Mononuclear cell (primary cell): Measurements from ENCODE around the gene PRCP. TPM values are rescaled to one million over a fixed set of nuclear protein-coding genes. Genes with fewer than 3 reads are reported as not detected.
A peak's percentile ranks its signal among the peaks of the same experiment; 100 is the strongest.

Experiments
- H3K27me3 ChIP-seq: 2 replicates; pipeline ENCODE4 v1.6.0; 2011; ENCODE audit warnings: low read length, control low read depth; ENCODE audit not compliant: insufficient read depth
- H3K4me1 ChIP-seq: 2 replicates; pipeline ENCODE4 v1.5.1; 2011; ENCODE audit warnings: mild to moderate bottlenecking, low read length, control low read depth; ENCODE audit not compliant: insufficient read depth
- H3K4me3 ChIP-seq: 2 replicates; pipeline ENCODE4 v1.5.1; 2011; ENCODE audit warnings: mild to moderate bottlenecking, low read length, moderate library complexity
- H3K9me3 ChIP-seq: 2 replicates; pipeline ENCODE4 v1.5.1; 2011; ENCODE audit warnings: low read depth, mild to moderate bottlenecking, control low read depth, low read length
- total RNA-seq: library from RNA; depleted of rRNA; stranded (reverse); fragments of >200 nt; gene quantifications from one replicate; pipeline ENCODE4 v1.2.3, GENCODE V29; 2012

The PRCP gene
- total RNA-seq, 1 donor = 46.7 TPM

DNA sequence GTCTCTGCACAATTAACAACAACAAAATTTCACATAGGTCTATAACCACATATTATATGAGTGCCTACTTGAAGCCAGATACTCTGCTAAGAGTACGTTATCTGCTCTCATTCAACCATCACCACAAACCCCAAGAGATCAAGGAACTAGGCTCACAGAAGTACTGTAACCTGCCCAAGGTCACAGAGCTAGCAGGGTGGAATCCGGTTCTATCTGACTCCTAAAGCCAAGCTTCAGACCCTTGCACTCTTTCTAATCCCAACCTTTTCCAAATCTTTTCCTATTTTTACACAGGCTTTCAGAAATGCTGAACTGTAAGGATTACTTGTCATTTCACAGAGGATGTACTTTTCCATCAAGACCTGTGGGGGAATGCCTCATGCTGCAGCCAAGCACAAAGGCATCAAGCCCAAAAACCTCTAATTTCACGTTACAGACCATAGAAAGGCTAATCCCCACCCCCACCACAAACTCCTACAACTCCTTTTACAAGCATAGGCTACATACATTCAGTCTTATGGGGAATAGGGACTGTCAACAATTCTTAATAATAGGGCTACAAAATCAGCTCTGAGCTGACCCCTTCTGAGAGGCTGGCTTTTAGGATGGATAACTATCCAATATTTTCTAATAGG, 927 bp downstream of the PRCP start:
- Histone ChIP-seq H3K4me3 (peak overlapping the region; percentile 55), H3K4me1 (peaks cover 57% of the 10 kb centered on the region), H3K27me3 (no peaks in the 10 kb centered on the region)

DNA sequence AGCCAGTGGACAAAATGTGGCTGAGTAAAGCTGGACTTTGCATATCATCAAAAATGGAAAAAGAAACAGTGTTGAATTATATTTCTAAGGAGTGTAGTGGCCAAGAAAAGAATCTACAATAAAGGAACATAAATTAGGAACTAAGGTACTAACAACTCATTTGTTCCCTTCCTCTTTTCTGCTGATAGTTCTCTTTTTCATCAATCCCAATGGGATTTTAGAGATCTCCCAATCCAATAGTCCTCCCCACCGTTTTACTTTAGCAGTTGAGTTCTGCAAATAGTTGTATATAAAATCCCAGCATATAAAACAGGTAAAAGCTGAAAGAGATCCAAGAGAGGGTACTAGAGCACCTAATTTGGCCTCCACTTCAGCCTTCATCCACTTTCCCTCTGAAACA, 2.0 kb downstream of the PRCP start:
- H3K27me3 ChIP-seq = no peaks in the 10 kb centered on the region
- no peaks in the 10 kb centered on the region for H3K9me3 ChIP-seq
- peaks cover 63% of the 10 kb centered on the region for H3K4me1 ChIP-seq
- H3K4me3 ChIP-seq = no peak overlapping the region

More for the DNA sequence above, 927 bp downstream of the PRCP start:
- no peaks in the 10 kb centered on the region for H3K9me3 ChIP-seq

DNA sequence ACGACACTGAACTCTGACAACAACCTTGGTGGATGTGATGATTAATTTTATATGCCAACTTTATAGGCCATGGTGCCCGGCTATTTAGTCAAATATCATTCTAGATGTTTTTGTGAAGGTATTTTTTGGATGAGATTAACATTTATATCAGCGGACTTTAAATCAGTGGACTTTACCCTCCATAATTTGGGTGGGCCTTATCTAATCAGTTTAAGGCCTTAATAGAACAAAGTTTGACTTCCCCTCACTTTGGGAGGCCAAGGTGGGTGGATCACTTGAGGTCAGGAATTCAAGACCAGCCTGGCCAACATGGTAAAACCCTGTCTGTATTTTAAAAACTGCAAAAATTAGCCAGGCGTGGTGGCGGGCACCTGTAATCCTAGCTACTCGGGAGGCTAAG, 4.0 kb downstream of the PRCP start:
- Histone ChIP-seq H3K27me3 (no peaks in the 10 kb centered on the region), H3K4me3 (no peak overlapping the region), H3K4me1 (peaks cover 65% of the 10 kb centered on the region), H3K9me3 (no peaks in the 10 kb centered on the region)

- Histone ChIP-seq H3K9me3 (no peaks in the 10 kb centered on the region), H3K4me1 (peaks cover 71% of the 10 kb centered on the region), H3K27me3 (no peaks in the 10 kb centered on the region), H3K4me3 (no peak overlapping the region)
These were observed 4.7 kb downstream of the PRCP start for GRCh38 chr11:82895437-82896091.

DNA sequence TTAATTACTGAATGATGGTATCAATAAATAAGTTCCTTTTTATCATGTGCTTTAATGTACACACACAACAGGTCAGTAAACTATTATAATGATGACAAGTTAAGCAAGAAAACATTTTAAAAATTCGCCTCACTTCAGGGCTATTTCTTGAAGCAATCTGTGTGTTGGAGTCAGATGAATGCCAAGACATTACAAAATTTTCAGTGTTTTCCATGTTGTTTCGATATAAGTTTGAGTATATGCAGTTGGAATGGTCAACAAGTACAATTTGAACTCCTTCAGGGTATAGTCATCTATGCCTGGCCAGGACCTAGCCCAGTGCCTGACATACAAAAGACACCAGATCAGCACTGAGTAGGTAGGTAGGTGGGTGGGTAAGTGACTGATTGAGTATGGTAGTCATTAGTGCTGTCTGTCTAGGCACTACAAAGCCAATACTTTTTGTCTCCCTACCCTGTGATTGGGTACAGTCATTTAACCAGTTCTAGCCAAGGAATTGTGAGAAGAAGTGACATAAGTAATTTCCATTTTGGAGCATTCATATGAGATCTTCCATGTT, 7.5 kb downstream of the PRCP start:
- Histone ChIP-seq H3K27me3 (no peaks in the 10 kb centered on the region), H3K4me3 (no peak overlapping the region), H3K9me3 (no peaks in the 10 kb centered on the region), H3K4me1 (peaks cover 75% of the 10 kb centered on the region)

GRCh38 chr11:82890936-82891335, 9.3 kb downstream of the PRCP start:
- Histone ChIP-seq H3K27me3 (no peaks in the 10 kb centered on the region), H3K4me3 (peak overlapping the region; percentile 52), H3K9me3 (no peaks in the 10 kb centered on the region), H3K4me1 (peaks cover 60% of the 10 kb centered on the region)

- no peaks in the 10 kb centered on the region for H3K9me3 ChIP-seq
- no peaks in the 10 kb centered on the region for H3K27me3 ChIP-seq
- peak overlapping the region; percentile 52 for H3K4me3 ChIP-seq
- H3K4me1 ChIP-seq = peaks cover 50% of the 10 kb centered on the region
These were observed 10.3 kb downstream of the PRCP start for GRCh38 chr11:82890002-82890341.

DNA sequence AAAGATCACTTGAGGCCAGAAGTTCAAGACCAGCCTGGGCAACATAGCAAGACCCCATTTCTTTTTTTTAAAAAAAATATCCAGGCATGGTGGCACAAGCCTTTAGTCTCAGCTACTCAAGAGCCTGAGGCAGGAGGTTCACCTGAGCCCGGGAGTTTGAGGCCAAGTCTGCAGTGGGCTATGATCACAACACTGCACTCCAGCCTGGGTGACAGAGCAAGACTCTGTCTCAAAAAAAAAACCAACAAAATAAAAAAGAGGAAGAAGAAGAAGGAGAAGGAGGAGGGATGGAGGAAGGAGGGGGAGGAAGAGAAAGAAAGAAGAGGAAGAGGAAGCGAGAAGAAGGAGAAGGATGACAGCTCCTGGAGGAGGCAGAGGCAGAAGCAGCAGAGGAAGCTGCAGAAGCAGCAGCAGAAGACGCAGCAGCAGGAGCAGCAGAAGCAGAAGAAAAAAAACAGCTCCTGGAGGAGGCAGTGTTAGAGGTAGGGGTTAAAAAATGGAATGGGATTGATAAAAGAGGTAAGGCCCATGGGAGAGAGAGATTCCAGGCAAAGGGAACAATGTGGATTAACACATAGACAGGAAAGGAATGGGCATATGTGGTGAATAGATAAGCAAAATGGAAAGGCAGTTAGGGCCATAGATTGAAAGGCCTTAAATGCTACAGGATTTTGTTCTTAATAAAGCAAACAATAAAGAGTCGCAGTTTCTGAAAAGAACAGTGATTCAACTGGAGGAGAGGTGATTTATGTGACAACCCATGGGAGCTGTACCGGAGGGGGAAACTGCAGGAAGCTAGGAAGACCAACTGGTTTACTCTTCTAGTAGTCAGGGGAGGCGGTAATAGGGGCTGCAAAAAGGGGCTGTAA, 10.9 kb downstream of the PRCP start:
- H3K9me3 ChIP-seq = no peaks in the 10 kb centered on the region
- no peaks in the 10 kb centered on the region for H3K27me3 ChIP-seq
- peak overlapping the region; percentile 52 for H3K4me3 ChIP-seq
- H3K4me1 ChIP-seq = peaks cover 53% of the 10 kb centered on the region

DNA sequence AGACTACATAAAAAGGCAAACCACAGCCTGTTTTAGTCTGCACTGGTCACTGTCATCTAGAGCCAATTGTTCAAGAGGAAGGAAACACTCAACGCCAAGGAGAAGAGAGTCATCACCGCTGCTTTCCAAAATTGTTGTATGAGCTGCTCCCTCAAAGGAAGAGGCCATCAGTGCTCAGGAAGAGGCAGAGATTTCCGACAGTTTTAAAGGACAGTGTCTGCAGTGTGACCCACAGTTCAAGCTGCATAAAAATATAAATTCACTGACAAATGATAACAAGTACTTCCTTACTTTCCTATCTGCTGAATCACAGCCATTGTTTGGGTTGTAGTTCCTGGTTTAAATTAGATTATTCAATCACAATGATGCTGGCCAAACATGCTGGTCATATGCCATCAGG, 16.4 kb downstream of the PRCP start:
- Histone ChIP-seq H3K9me3 (no peaks in the 10 kb centered on the region), H3K4me1 (peaks cover 30% of the 10 kb centered on the region), H3K27me3 (no peaks in the 10 kb centered on the region), H3K4me3 (no peak overlapping the region)

DNA sequence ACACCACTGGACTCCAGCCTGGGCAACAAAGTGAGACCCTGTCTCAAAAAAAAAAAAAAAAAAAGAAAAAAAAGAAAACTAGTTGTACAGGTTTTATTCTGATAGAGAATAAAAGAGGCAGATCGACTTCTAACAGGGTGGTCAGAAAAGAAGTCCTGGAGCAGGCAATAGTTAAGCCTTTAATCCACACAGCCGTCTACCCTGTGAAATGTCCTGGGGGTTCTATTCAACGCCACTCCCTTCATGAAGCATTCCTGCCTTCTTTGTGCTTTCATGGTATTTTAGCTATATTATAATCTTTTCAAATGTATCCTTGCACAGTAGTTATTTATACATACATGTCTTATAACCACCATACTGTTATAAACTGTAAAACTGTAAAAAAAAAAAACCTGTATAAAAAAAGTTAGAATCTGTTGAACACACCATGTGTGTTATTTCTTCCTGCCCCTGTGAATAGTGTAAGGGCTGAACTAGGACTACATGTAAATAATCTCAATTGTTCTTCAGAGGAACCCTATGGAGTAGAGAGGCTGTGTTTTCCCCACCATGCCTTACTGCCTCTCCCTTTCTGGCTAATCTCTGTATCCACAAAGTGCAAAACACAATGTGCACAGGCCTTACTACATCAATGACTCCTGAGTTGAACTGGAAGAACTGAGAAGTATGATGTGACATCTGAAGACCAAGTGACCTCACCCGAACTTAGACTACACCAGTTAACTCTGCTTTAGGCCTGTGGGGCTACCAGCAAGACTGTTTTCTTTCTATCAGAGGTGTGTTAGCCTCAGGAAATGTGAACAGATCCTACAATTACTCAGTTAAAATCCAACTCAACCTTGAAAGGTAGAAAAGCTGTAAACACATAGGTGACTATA, 25.3 kb downstream of the PRCP start:
- no peaks in the 10 kb centered on the region for H3K9me3 ChIP-seq
- H3K4me3 ChIP-seq = no peak overlapping the region
- no peaks in the 10 kb centered on the region for H3K27me3 ChIP-seq
- H3K4me1 ChIP-seq = peaks cover 2% of the 10 kb centered on the region

DNA sequence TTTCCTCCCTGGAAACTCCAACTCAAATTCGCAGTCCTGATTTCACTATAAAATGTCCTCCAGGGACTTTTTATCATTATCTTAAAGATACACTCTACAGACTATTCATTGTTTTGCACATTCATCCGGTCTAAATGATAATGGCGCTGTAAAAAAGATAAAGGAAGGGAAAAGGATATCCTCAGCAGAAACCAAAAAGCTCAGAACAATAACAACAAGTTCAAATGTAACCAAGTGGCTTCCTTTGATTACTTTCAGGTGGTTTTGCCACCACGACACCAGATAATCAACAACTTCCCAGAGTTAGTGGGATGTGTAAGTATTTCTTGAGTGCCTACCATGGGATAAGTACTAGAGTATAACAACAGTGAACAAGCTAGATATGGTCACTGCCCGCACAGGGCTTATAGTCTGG, 26.3 kb downstream of the PRCP start:
- peaks cover 11% of the 10 kb centered on the region for H3K4me1 ChIP-seq
- H3K27me3 ChIP-seq = no peaks in the 10 kb centered on the region
- no peak overlapping the region for H3K4me3 ChIP-seq
- no peaks in the 10 kb centered on the region for H3K9me3 ChIP-seq

- Histone ChIP-seq H3K4me1 (peaks cover 13% of the 10 kb centered on the region), H3K27me3 (no peaks in the 10 kb centered on the region), H3K4me3 (no peak overlapping the region), H3K9me3 (no peaks in the 10 kb centered on the region)
These were observed 27.7 kb downstream of the PRCP start for GRCh38 chr11:82872377-82873150.

- H3K4me1 ChIP-seq = peaks cover 14% of the 10 kb centered on the region
- no peaks in the 10 kb centered on the region for H3K27me3 ChIP-seq
- no peaks in the 10 kb centered on the region for H3K9me3 ChIP-seq
- no peak overlapping the region for H3K4me3 ChIP-seq
These were observed 28.6 kb downstream of the PRCP start for GRCh38 chr11:82871646-82872045.

- H3K4me3 ChIP-seq = no peak overlapping the region
- H3K4me1 ChIP-seq = peaks cover 17% of the 10 kb centered on the region
- no peaks in the 10 kb centered on the region for H3K27me3 ChIP-seq
- H3K9me3 ChIP-seq = no peaks in the 10 kb centered on the region
These were observed 30.6 kb downstream of the PRCP start for GRCh38 chr11:82869657-82870056.
